DOHH2 (cell line): Measurements from ENCODE around the gene ABCC8.

Experiments
- CTCF ChIP-seq: fragments of 200-600 bp; sonication (generic); IDR thresholded peaks from one replicate; pipeline ENCODE4 v1.5.1; 2014; ENCODE audit warnings: antibody characterized with exemption, mild to moderate bottlenecking, low read depth, low read length; ENCODE audit not compliant: poor library complexity, severe bottlenecking
- EZH2phosphoT487 ChIP-seq: fragments of 200-600 bp; sonication (generic); IDR thresholded peaks from 2 replicates; pipeline ENCODE4 v1.6.1; 2017; ENCODE audit warnings: borderline replicate concordance, mild to moderate bottlenecking, antibody characterized with exemption, low read length, moderate library complexity, mixed read lengths

- TF ChIP-seq CTCF, result no peak
- TF ChIP-seq EZH2phosphoT487, result no peak
Measured at GRCh38 chr11:17446482-17446881, 30.2 kb downstream of the ABCC8 start.
